Upper lobe of left lung (tissue), 6 donors: ENCODE data around the gene ONECUT3. TPM values are rescaled to one million over a fixed set of nuclear protein-coding genes. Genes with fewer than 3 reads are reported as not detected.
"Not testable (repeated sequence)": the region's sequence is repeated elsewhere in the genome, so short reads cannot be mapped to it uniquely, and the experiment has no call there.

ENCODE experiments used
- ATAC-seq, 2 donors: fragments of 200-7000 bp; cut with Tn5 transposase; one replicate each; pipeline ENCODE4 v1.9.1; 2022; ENCODE audit warnings: mild to moderate bottlenecking in 2 of 2, moderate library complexity in 2 of 2; ENCODE audit not compliant: low FRiP score in 2 of 2
- DNase-seq, 2 donors: peaks; one replicate each; pipeline ENCODE4 v3.0.0-alpha.2; 2019 to 2020
- H3K27ac ChIP-seq, 4 donors: fragments of 200-600 bp; sonication (generic); one replicate each; pipeline ENCODE4 v1.5.1; 2016 to 2019
- H3K27me3 ChIP-seq, 4 donors: fragments of 200-600 bp; sonication (generic); one replicate each; pipeline ENCODE4 v1.5.1; 2017 to 2019
- H3K36me3 ChIP-seq, 4 donors: fragments of 200-600 bp; sonication (generic); one replicate each; pipeline ENCODE4 v1.5.1; 2016 to 2019
- H3K4me1 ChIP-seq, 4 donors: fragments of 200-600 bp; sonication (generic); one replicate each; pipeline ENCODE4 v1.5.1; 2018 to 2019
- H3K4me3 ChIP-seq, 4 donors: fragments of 200-600 bp; sonication (generic); one replicate each; pipeline ENCODE4 v1.5.1; 2017 to 2019; ENCODE audit warnings: mild to moderate bottlenecking in 2 of 4, moderate library complexity in 1 of 4
- H3K9me3 ChIP-seq, 4 donors: fragments of 200-600 bp; sonication (generic); one replicate each; pipeline ENCODE4 v1.5.1; 2018 to 2019
- CTCF ChIP-seq, 6 experiments: fragments of 450-650 bp in 4 of 6; fragments of 200-600 bp in 2 of 6; sonication (generic) in 2 of 6; IDR thresholded peaks; one replicate each; pipeline ENCODE4 v1.5.1; 2016 to 2019; ENCODE audit warnings: antibody characterized with exemption in 6 of 6
- EP300 ChIP-seq, 4 donors: sonication (generic); formaldehyde crosslinking; IDR thresholded peaks; one replicate each; pipeline ENCODE4 v1.5.1; 2017; ENCODE audit warnings: antibody characterized with exemption in 4 of 4, control low read depth in 2 of 4
- POLR2A ChIP-seq, 4 donors: fragments of 450-650 bp; IDR thresholded peaks; one replicate each; pipeline ENCODE4 v1.5.1; 2016 to 2017; ENCODE audit warnings: antibody characterized with exemption in 4 of 4, mild to moderate bottlenecking in 2 of 4
- POLR2AphosphoS5 ChIP-seq, 2 donors: sonication (generic); formaldehyde crosslinking; IDR thresholded peaks; one replicate each; pipeline ENCODE4 v1.5.1; 2017; ENCODE audit warnings: antibody characterized with exemption in 2 of 2
- WGBS, 2 donors: methylation state at CpG; one replicate each; pipeline ENCODE4 v1.1.5; 2017 to 2018; 5-methylcytosine and 5-hydroxymethylcytosine counted together
- total RNA-seq, 6 donors: library from RNA; depleted of rRNA in 4 of 6; stranded (reverse); fragments of >200 nt in 4 of 6; gene quantifications; one replicate each; pipeline versions ENCODE4 v1.1.0 to v1.2.1, GENCODE V29; 2016 to 2021
- donor health status: DM: no; HTN: no; CAD: no; lungs with moderate emphysema.
- donor health status: DM: no; HTN: yes; CAD: no; lungs with severe emphysema.

The ONECUT3 gene
- not detected for total RNA-seq

- Histone ChIP-seq H3K4me3 (no peak within 1 kb of the TSS), H3K9me3 (no peaks in the 10 kb centered on the region), H3K27me3 (peaks cover 4 to 87% (median 67%) of the 10 kb centered on the region in 4 donors), H3K36me3 (no peaks in the 10 kb centered on the region), H3K27ac (no peak within 1 kb of the TSS), H3K4me1 (peaks cover 28 to 60% (median 32%) of the 10 kb centered on the region in 4 donors)
- no peak for DNase-seq
- 10 to 11% methylated on average over 2 to 11 of the region's 77 CpGs for WGBS, 2 donors
- ATAC-seq = no peak
- TF ChIP-seq EP300 (IDR thresholded peaks at IDR 0.05) = no peak
Measured at GRCh38 chr19:1752757-1753728, at the start of gene ONECUT3. ONECUT3 (plus strand) TSS chr19:1753506; CDS start chr19:1753663, 157 bp downstream.

GRCh38 chr19:1704339-1704738 lies 49.0 kb upstream of the ONECUT3 start:
- ATAC-seq (no peak), DNase-seq (no peak)
- peaks cover 0 to 6% (median 0%) of the 10 kb centered on the region in 4 donors for H3K9me3 ChIP-seq
- TF ChIP-seq POLR2AphosphoS5 (IDR thresholded peaks at IDR 0.05) (no peak), CTCF (IDR thresholded peaks at IDR 0.05) (no peak), EP300 (IDR thresholded peaks at IDR 0.05) (no peak), POLR2A (IDR thresholded peaks at IDR 0.05) (no peak)
- H3K36me3 ChIP-seq = no peaks in the 10 kb centered on the region
- WGBS, 2 donors = 88 to 91% methylated on average over 6 of the region's 6 CpGs
- H3K4me3 ChIP-seq = no peak overlapping the region
- H3K4me1 ChIP-seq = no peaks in the 10 kb centered on the region
- peaks cover 0 to 16% (median 0%) of the 10 kb centered on the region in 4 donors for H3K27me3 ChIP-seq
- no peak overlapping the region for H3K27ac ChIP-seq

- H3K27ac ChIP-seq = no peak overlapping the region
- no peak overlapping the region for H3K4me3 ChIP-seq
- no peaks in the 10 kb centered on the region for H3K36me3 ChIP-seq
- ATAC-seq (no peak), DNase-seq (no peak)
- H3K27me3 ChIP-seq = peaks cover 0 to 10% (median 0%) of the 10 kb centered on the region in 4 donors
- no peaks in the 10 kb centered on the region for H3K4me1 ChIP-seq
- TF ChIP-seq EP300 (IDR thresholded peaks at IDR 0.05) (no peak), CTCF (IDR thresholded peaks at IDR 0.05) (no peak), POLR2A (IDR thresholded peaks at IDR 0.05) (no peak), POLR2AphosphoS5 (IDR thresholded peaks at IDR 0.05) (no peak)
- peaks cover 0 to 6% (median 0%) of the 10 kb centered on the region in 4 donors for H3K9me3 ChIP-seq
- 74 to 81% methylated on average over 2 of the region's 2 CpGs for WGBS, 2 donors
Measured at GRCh38 chr19:1705367-1705766, 47.9 kb upstream of the ONECUT3 start.

GRCh38 chr19:1706646-1707045 lies 46.7 kb upstream of the ONECUT3 start:
- H3K4me1 ChIP-seq = not testable (repeated sequence)

GRCh38 chr19:1707240-1707639 lies 46.1 kb upstream of the ONECUT3 start:
- DNase-seq (no peak), ATAC-seq (no peak)
- no peak overlapping the region for H3K4me3 ChIP-seq
- H3K27me3 ChIP-seq = no peaks in the 10 kb centered on the region
- H3K27ac ChIP-seq = no peak overlapping the region
- 88 to 91% methylated on average over 6 of the region's 6 CpGs for WGBS, 2 donors
- TF ChIP-seq POLR2A (IDR thresholded peaks at IDR 0.05) (no peak), CTCF (IDR thresholded peaks at IDR 0.05) (no peak), POLR2AphosphoS5 (IDR thresholded peaks at IDR 0.05) (no peak), EP300 (IDR thresholded peaks at IDR 0.05) (no peak)
- H3K9me3 ChIP-seq = peaks cover 0 to 6% (median 0%) of the 10 kb centered on the region in 4 donors
- no peaks in the 10 kb centered on the region for H3K4me1 ChIP-seq
- no peaks in the 10 kb centered on the region for H3K36me3 ChIP-seq

More at GRCh38 chr19:1706646-1707045, 46.7 kb upstream of the ONECUT3 start:
- not testable (repeated sequence) for ATAC-seq, H3K9me3 ChIP-seq, H3K27ac ChIP-seq, H3K27me3 ChIP-seq, H3K36me3 ChIP-seq, H3K4me3 ChIP-seq
- peak in 1 of 2 donors; percentile 77 for DNase-seq
- WGBS, 2 donors = 81 to 90% methylated on average over 5 to 14 of the region's 14 CpGs
